Thyroid gland (tissue), 4 donors: ENCODE results near the gene SYNE4. TPM values are rescaled to one million over a fixed set of nuclear protein-coding genes. Genes with fewer than 3 reads are reported as not detected.

Experiments used
- DNase-seq, 2 donors: peaks; one replicate each; pipeline ENCODE4 v3.0.0-alpha.2; 2019
- H3K27ac ChIP-seq, 3 donors: fragments of 200-600 bp; sonication (generic); 1 replicate in 2 of 3; 2 replicates in 1 of 3; pipeline ENCODE4 v1.5.1; 2016 to 2019; ENCODE audit warnings: mild to moderate bottlenecking in 1 of 3, moderate library complexity in 1 of 3
- H3K27me3 ChIP-seq: fragments of 200-600 bp; sonication (generic); one replicate; pipeline ENCODE4 v1.5.1; 2019
- H3K36me3 ChIP-seq, 2 donors: fragments of 200-600 bp; sonication (generic); one replicate each; pipeline ENCODE4 v1.5.1; 2016 to 2019
- H3K4me1 ChIP-seq, 2 donors: fragments of 200-600 bp; sonication (generic); one replicate each; pipeline ENCODE4 v1.5.1; 2017 to 2019
- H3K4me3 ChIP-seq, 3 donors: fragments of 200-600 bp; sonication (generic); replicated peaks in 1 of 3; 1 replicate in 2 of 3; 2 replicates in 1 of 3; pipeline ENCODE4 v1.5.1; 2016; ENCODE audit warnings: mild to moderate bottlenecking in 1 of 3
- H3K9me3 ChIP-seq: fragments of 200-600 bp; sonication (generic); one replicate; pipeline ENCODE4 v1.5.1; 2017
- CTCF ChIP-seq, 6 experiments: fragments of 200-600 bp in 3 of 6; fragments of 450-650 bp in 3 of 6; sonication (generic) in 3 of 6; IDR thresholded peaks; one replicate each; pipeline ENCODE4 v1.5.1; 2016 to 2019; ENCODE audit warnings: antibody characterized with exemption in 6 of 6, mild to moderate bottlenecking in 2 of 6, inconsistent platforms in 1 of 6, moderate library complexity in 1 of 6
- POLR2A ChIP-seq, 2 donors: fragments of 450-650 bp; IDR thresholded peaks; one replicate each; pipeline ENCODE4 v1.6.1; 2017; ENCODE audit warnings: antibody characterized with exemption in 2 of 2, mild to moderate bottlenecking in 2 of 2, moderate library complexity in 1 of 2
- WGBS, 2 donors: methylation state at CpG; one replicate each; pipeline ENCODE4 v1.1.5; 2017; 5-methylcytosine and 5-hydroxymethylcytosine counted together
- intact Hi-C: fragments of 100-400 bp; cut with DNase I; formaldehyde crosslinking; loops from one replicate; pipeline ENCODE4 v1.15.1; 2023
- total RNA-seq, 4 donors: library from RNA; depleted of rRNA; stranded (reverse); fragments of >200 nt; gene quantifications; one replicate each; pipeline ENCODE4 v1.2.3, GENCODE V29; 2016

The SYNE4 gene
- total RNA-seq, 4 donors from 2014 or later, result 9.7 to 15.4 (median 12.6) TPM

- Histone ChIP-seq H3K9me3 (no peaks in the 10 kb centered on the region), H3K36me3 (no peaks in the 10 kb centered on the region), H3K4me3 (no peak overlapping the region), H3K27ac (no peak overlapping the region), H3K4me1 (peaks cover 4 to 13% of the 10 kb centered on the region in 2 donors), H3K27me3 (no peaks in the 10 kb centered on the region)
- DNase-seq, result no peak
- no peak for TF ChIP-seq POLR2A (IDR thresholded peaks at IDR 0.05)
- TF ChIP-seq CTCF (IDR thresholded peaks at IDR 0.05), result no peak
- intact Hi-C loops, result no loop called here
- WGBS, 2 donors, result 67 to 96% methylated on average over 2 to 4 of the region's 5 CpGs
Observed at GRCh38 chr19:36006955-36007354, 1.7 kb downstream of the SYNE4 start.

GRCh38 chr19:36003284-36003683 is 5.3 kb downstream of the SYNE4 start:
- intact Hi-C loops, result no loop called here
- Histone ChIP-seq H3K4me3 (no peak overlapping the region), H3K9me3 (no peaks in the 10 kb centered on the region), H3K36me3 (peaks cover 0 to 1% of the 10 kb centered on the region in 2 donors), H3K4me1 (peaks cover 3 to 13% of the 10 kb centered on the region in 2 donors), H3K27ac (no peak overlapping the region), H3K27me3 (no peaks in the 10 kb centered on the region)
- WGBS, 2 donors, result 91 to 93% methylated on average over 4 of the region's 4 CpGs
- DNase-seq, result no peak
- TF ChIP-seq CTCF (IDR thresholded peaks at IDR 0.05) (no peak), POLR2A (IDR thresholded peaks at IDR 0.05) (no peak)

- DNase-seq, result no peak
- peaks cover 0 to 3% of the 10 kb centered on the region in 2 donors for H3K36me3 ChIP-seq
- intact Hi-C loops, result no loop called here
- 93 to 100% methylated on average over 3 of the region's 3 CpGs for WGBS, 2 donors
- H3K27me3 ChIP-seq, result no peaks in the 10 kb centered on the region
- TF ChIP-seq POLR2A (IDR thresholded peaks at IDR 0.05) (no peak), CTCF (IDR thresholded peaks at IDR 0.05) (no peak)
- no peaks in the 10 kb centered on the region for H3K9me3 ChIP-seq
- H3K27ac ChIP-seq, result no peak overlapping the region
- H3K4me1 ChIP-seq, result peaks cover under 1 to 18% of the 10 kb centered on the region in 2 donors
- H3K4me3 ChIP-seq, result no peak overlapping the region
Observed at GRCh38 chr19:36001605-36002004, 7.0 kb downstream of the SYNE4 start.

GRCh38 chr19:35996777-35997176 is 11.8 kb downstream of the SYNE4 start:
- intact Hi-C loops, result no loop called here
- H3K27ac ChIP-seq, result no peak overlapping the region
- no peaks in the 10 kb centered on the region for H3K9me3 ChIP-seq
- peaks cover 16 to 37% of the 10 kb centered on the region in 2 donors for H3K4me1 ChIP-seq
- no peaks in the 10 kb centered on the region for H3K27me3 ChIP-seq
- H3K4me3 ChIP-seq, result no peak overlapping the region
- TF ChIP-seq CTCF (IDR thresholded peaks at IDR 0.05) (no peak), POLR2A (IDR thresholded peaks at IDR 0.05) (no peak)
- peaks cover 0 to 3% of the 10 kb centered on the region in 2 donors for H3K36me3 ChIP-seq
- no peak for DNase-seq
- 91 to 94% methylated on average over 8 of the region's 8 CpGs for WGBS, 2 donors

GRCh38 chr19:35995048-35995993 is 13.3 kb downstream of the SYNE4 start, which contains the start of gene SDHAF1:
SDHAF1 (plus strand) TSS chr19:35995188; CDS start chr19:35995275, 87 bp downstream.
- Histone ChIP-seq H3K36me3 (peaks cover 0 to 3% of the 10 kb centered on the region in 2 donors), H3K9me3 (no peaks in the 10 kb centered on the region), H3K4me1 (peaks cover 16 to 39% of the 10 kb centered on the region in 2 donors), H3K27ac (peak within 1 kb of the TSS; percentile 40 to 68 (median 52)), H3K27me3 (no peaks in the 10 kb centered on the region), H3K4me3 (peak within 1 kb of the TSS; percentile 51 to 90 (median 85))
- peak; percentile 98 for DNase-seq
- intact Hi-C loops, result no loop called here
- TF ChIP-seq CTCF (IDR thresholded peaks at IDR 0.05) (no peak), POLR2A (IDR thresholded peaks at IDR 0.05) (peak in 1 of 2 donors; percentile 81)
- 0% methylated on average over 21 to 22 of the region's 97 CpGs for WGBS, 2 donors
